Suppressor macrophage treated with lipopolysaccharide for 4 hours (primary cell): ENCODE results near the gene TTC9C.
"Not testable (repeated sequence)": the region's sequence is repeated elsewhere in the genome, so short reads cannot be mapped to it uniquely, and the experiment has no call there.

Experiments used
- DNase-seq: peaks from one replicate; pipeline ENCODE4 v3.0.0-alpha.2; 2020

Gene TTC9C

GRCh38 chr11:62710001-62710345 lies 18.3 kb upstream of the TTC9C start:
- DNase-seq: peak; percentile 82

GRCh38 chr11:62712276-62712812 lies 15.9 kb upstream of the TTC9C start:
- no peak for DNase-seq

DNA sequence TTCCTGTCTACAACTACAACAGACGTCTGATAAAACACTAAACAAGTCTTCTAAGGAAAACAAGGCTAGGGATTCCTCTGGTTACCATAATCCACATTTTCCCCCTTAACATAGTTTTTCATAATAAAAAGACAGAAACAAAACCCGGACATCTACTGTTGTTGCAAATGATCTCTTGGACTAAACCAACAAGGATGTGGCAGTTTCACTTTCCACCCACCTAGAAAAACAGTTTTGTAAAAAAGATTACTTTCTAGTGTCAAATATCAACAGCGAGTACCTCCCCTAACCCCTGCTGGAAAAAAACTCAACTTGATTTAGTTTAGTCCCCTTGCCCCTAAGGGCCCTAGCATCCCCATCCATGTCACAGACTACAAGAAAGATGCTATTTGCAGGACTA lies 15.4 kb upstream of the TTC9C start:
- no peak for DNase-seq

- DNase-seq: no peak
Observed at GRCh38 chr11:62713343-62713742, 14.9 kb upstream of the TTC9C start.

DNA sequence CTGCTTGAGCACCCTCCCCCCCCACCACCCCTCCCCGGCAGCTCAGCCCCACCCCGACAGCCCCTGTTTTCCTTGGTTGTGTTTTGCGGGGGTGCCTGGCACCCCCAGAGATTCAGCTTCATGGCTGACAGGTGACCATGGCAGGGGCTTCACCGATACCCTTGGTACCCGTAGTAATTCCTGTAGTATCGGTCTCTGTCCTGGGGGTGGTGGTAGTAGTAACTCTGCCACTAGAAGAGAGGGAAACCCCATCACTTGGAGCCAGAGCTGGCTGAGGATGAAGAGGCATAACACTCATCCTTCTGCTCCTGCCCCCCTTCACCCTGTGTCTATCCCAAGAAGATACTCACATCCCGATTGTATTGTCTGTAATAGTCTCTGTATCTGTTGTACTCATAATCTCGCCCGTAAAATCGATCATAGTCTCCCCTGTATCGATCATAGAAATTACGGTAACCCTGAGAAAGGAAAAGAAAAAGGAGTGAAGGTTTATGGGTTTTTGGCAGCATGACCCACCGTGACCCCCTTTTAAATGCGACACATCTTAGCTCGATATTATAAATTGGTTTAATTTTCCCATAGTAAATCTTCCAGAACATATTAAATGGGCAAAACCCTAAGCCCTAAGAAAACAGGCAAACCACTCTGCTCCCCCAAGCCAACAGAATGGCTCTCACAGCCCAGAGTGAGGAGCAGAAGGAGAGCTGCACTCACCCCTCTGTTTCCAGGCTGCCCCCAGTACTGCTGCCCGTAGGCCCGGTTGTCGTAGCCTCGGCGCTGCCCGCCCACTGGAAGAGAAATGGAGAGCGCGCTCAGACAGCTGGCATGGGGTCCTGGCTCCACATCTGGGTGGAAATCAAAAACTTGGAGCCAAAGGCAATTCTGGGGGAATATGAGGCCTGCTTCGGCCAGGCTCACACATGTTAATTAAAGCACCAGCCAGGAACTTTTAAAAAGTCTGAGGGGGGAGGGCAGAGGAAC lies 12.8 kb upstream of the TTC9C start:
- DNase-seq: no peak

- DNase-seq: no peak
Observed at GRCh38 chr11:62716206-62716605, 12.1 kb upstream of the TTC9C start.

- no peak for DNase-seq
Observed at GRCh38 chr11:62716816-62717215, 11.5 kb upstream of the TTC9C start.

DNA sequence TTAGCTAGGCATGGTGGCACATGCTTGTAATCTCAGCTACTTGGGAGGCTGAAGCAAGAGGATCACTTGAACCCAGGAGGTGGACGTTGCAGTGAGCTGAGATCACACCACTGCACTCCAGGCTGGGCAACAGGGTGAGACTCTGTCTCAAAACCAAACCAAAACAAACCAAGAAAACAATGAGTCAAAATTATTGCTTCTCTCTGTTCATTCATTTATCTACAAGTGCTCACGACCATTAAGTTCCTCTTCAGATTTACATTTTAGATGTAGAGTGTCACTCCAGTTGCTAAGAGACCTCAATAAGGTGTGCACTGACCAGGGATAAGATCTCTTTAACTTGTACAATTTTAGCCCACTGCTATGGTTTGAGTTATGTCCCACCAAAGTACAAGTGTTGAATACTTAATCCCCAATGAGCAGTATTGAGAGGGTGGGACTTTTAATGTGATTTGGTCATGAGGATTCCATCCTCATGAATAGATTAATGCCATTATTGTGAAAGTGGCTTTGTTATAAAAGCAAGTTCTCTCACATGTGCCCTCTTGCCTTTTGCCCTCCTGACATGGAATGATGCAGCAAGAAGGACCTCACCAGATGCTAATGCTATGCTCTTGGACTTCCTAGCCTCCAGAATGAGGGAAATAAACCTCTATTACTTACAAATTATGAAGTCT lies 8.8 kb upstream of the TTC9C start:
- DNase-seq: no peak

DNA sequence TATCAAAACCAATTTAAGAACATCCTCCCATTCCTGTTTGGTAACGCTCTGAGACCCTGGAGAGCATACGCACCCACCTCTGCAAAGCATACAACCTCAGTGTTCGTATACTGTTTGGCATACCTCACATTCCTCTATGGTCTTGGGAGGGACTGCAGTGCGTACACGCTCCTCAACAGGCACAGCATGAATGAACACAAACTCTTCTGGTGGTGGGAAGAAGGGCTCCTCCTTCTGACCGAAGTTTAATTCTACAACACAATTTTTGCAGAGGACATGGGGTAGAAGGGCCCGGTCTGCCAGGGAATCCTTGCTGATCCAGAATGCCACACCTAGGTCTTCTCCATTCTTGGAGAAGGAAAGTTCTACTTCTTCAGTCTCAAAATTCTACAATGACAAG lies 6.3 kb upstream of the TTC9C start:
- no peak for DNase-seq

DNA sequence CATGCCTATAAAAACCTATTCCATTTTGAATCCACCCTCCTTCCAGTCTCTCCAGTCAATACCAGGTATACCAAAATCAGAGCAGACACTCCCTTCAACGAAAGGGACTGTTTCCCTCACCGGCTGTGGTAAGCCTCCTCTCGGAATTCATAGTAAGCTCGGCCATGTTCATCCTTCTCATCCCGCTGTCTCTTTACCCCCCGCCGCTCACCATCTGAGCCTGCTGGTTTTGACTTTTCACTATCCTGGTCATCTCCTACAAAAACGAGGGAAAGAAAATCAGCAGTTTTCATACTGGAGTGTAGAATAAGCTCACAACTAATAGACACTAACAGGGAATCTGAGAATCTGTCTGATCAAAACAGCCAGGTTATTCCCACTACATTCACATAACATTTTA lies 4.1 kb upstream of the TTC9C start:
- no peak for DNase-seq

DNA sequence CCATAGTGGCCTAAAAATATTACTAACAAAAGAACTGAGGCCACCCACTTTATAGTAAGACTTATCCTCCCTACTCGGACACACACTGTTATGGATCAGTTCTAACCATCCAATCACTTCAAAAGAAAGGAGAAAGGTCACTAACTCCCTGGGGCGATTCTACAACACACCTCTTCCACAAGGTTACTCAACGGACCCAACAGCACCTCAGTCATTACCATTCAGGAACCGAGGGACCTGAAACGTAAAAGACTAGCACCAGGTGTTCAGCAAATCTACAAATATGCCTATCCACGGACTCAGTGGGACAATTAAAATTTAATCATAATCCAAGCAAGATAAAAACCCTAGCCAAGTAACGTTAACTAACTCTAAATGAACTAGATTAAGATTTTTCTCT lies 2.6 kb upstream of the TTC9C start:
- no peak for DNase-seq

- DNase-seq: no peak
Observed at GRCh38 chr11:62726156-62726914, 2.0 kb upstream of the TTC9C start.

DNA sequence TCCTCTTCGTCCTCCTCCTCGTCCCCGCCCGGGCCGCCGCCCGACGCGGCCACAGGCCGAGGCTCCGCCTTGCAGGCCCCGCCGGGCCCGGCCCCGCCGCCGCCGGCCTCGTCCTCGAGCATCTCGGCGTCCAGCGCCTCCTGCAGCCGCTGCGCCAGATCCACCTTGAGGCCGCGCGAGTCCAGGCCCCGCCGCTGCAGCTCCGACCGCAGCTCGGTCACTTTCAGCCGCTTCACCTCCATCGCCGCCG lies 1.4 kb upstream of the TTC9C start:
- DNase-seq: no peak

DNA sequence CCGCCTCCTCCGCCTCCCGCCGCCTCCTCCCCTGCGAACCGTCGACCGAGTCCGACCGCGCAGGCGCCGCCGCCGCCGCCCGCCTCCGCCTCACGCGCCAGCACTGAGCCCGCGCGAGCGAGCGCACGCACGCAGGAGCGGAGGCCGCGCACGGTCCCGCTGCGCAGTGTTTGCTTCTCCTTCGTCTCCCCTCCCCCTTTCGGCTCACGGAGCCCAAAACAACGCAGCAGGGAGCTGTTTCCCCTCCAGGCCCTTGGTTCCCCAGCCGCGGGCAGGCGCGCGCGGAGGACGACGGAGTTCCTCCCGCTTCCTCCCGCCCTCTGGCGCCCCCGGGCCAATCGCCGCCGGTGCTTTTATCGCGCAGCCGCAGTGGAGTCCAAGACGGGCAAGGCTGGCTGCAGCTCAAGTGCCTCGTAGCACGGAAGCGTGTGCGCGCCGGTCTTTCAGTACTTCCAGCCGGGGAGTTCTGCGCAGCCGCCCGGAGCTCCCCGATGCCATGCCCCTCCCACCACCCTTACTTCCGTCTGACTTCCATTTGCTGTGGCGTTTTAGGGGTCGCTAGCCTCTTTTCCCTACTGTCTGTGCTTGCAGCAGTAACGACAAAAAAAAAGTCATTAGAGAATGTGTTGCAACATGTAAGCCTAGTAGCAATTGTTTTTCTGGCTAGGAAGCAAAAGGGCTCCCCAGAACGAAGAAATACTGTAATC lies 968 bp upstream of the TTC9C start, which contains the start of gene HNRNPUL2:
HNRNPUL2 (minus strand) TSS at position 293 of the 707 bp plus-strand sequence. CDS start 301 bp downstream, outside the sequence.
- DNase-seq: peak; percentile 100

- DNase-seq: peak; percentile 98
Observed at GRCh38 chr11:62727872-62728170, 465 bp upstream of the TTC9C start.

GRCh38 chr11:62730076-62730475 lies 1.8 kb downstream of the TTC9C start:
- not testable (repeated sequence) for DNase-seq

- peak; percentile 46 for DNase-seq
Observed at GRCh38 chr11:62732830-62733229, 4.5 kb downstream of the TTC9C start.

DNA sequence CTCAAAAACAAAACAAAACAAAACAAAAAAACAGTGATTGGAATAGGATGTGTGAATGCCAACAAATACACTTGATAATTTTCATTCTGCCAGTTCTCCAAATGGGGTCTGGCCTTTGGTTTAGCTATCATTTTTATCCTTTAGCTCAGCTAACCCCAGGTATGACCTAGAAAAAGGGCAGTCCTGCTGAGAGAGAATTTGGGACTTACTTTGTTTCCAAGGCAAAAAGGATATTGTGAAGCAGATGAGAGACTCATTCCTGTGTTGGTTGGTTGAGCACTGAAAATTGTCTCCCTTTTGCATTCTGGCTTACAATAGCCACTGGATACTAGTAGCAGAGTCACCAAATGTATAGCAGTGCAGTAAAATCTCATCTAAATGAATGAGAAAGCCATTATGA lies 8.9 kb downstream of the TTC9C start:
- no peak for DNase-seq

- no peak for DNase-seq
Observed at GRCh38 chr11:62747475-62748160, 19.3 kb downstream of the TTC9C start.

GRCh38 chr11:62749931-62750330 lies 21.6 kb downstream of the TTC9C start:
- not testable (repeated sequence) for DNase-seq

GRCh38 chr11:62752177-62752785 lies 24.0 kb downstream of the TTC9C start:
- no peak for DNase-seq
